ENCODE measurements around the gene IL1RAPL1. TPM values are rescaled to one million over a fixed set of nuclear protein-coding genes. Genes with fewer than 3 reads are reported as not detected.

IL1RAPL1 gene
- total and polyA plus RNA-seq, 2 donors (not counting 3 experiments of a cell fraction or from before 2014, with no cell fraction given) = 0.79 to 1.3 TPM

DNA sequence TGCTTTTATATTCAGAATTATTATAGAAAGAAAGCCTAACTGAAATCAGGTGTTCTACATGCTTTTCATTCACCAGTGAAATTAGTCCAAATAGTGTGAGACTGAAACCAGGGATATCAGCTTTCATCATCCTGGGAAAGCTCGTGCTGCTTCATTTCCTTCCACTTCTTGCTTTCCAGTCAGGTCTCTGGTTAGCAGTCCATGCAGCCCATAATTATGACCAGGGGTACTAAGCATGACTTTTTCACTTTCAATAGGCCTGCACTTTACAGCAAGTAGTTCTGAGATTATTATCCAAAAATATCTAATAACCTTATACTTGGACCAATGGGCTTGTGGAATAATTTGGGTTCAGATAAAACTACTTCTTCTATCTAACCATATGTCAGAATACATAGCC lies 954.9 kb downstream of the IL1RAPL1 start:
- Histone ChIP-seq H3K79me2 (ENCODE audit: control insufficient read depth, insufficient read depth, low read length) (no peaks in the 10 kb centered on the region), H3K27me3 (ENCODE audit: control insufficient read depth in 2 of 2, insufficient read depth in 2 of 2, low read length in 2 of 2) (no peaks in the 10 kb centered on the region), H3K9me3 (replicated peaks; ENCODE audit: control insufficient read depth, insufficient read depth, low read length) (no peaks in the 10 kb centered on the region), H3K9me1 (replicated peaks; ENCODE audit: control insufficient read depth, extremely low read depth, insufficient read depth, low read length) (no peaks in the 10 kb centered on the region), H3K4me1 (ENCODE audit: control insufficient read depth, extremely low read depth, insufficient read depth, low read length) (no peaks in the 10 kb centered on the region), H3K9ac (replicated peaks; ENCODE audit: extremely low read depth, insufficient read depth, low read length) (no peak overlapping the region), H3K27ac (ENCODE audit: insufficient read depth, low read depth, low read length) (no peak overlapping the region), H3K36me3 (ENCODE audit: control insufficient read depth in 2 of 2, extremely low read depth in 1 of 2, insufficient read depth in 2 of 2, low read length in 2 of 2) (no peaks in the 10 kb centered on the region), H3K4me2 (ENCODE audit: insufficient read depth, low read length) (no peak overlapping the region), H2AFZ (ENCODE audit: low read depth, low read length) (no peak overlapping the region), H4K20me1 (replicated peaks; ENCODE audit: control insufficient read depth, extremely low read depth, insufficient read depth, low read length) (no peaks in the 10 kb centered on the region), H3K4me3 (replicated peaks in 1 of 3; ENCODE audit: insufficient read depth in 1 of 3, low read depth in 1 of 3, low read length in 3 of 3) (no peak overlapping the region)
- BruUV-seq (replicated peaks) = no TSS peak
- ChIA-PET POLR2A (no interaction called here), CTCF (no interaction called here)
- dilution Hi-C loops (cut with MboI; ENCODE audit: extremely low pct_ligation_motif_present, low sequenced_read_pairs) = no loop called here
- DNase-seq (ENCODE audit: low read depth, low spot score) = no peak
- intact Hi-C loops (cut with micrococcal nuclease) = no loop called here
- TF ChIP-seq FOS (IDR thresholded peaks at IDR 0.05; ENCODE audit: borderline replicate concordance, insufficient read depth, low read length) (no peak), MYC (IDR thresholded peaks at IDR 0.05; ENCODE audit: low read depth, low read length) (no peak), EZH2 (IDR thresholded peaks at IDR 0.05; ENCODE audit: borderline replicate concordance, low read depth, low read length, severe bottlenecking) (no peak)
- TF ChIP-seq, protein P1, sequence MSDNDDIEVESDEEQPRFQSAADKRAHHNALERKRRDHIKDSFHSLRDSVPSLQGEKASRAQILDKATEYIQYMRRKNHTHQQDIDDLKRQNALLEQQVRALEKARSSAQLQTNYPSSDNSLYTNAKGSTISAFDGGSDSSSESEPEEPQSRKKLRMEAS (IDR thresholded peaks at IDR 0.05; ENCODE audit: insufficient read depth, insufficient read length) = no peak
- TF ChIP-seq, protein P2, sequence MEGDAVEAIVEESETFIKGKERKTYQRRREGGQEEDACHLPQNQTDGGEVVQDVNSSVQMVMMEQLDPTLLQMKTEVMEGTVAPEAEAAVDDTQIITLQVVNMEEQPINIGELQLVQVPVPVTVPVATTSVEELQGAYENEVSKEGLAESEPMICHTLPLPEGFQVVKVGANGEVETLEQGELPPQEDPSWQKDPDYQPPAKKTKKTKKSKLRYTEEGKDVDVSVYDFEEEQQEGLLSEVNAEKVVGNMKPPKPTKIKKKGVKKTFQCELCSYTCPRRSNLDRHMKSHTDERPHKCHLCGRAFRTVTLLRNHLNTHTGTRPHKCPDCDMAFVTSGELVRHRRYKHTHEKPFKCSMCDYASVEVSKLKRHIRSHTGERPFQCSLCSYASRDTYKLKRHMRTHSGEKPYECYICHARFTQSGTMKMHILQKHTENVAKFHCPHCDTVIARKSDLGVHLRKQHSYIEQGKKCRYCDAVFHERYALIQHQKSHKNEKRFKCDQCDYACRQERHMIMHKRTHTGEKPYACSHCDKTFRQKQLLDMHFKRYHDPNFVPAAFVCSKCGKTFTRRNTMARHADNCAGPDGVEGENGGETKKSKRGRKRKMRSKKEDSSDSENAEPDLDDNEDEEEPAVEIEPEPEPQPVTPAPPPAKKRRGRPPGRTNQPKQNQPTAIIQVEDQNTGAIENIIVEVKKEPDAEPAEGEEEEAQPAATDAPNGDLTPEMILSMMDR (IDR thresholded peaks at IDR 0.05; ENCODE audit: extremely low read depth in 1 of 2, insufficient read depth in 1 of 2, low read depth in 1 of 2, low read length in 2 of 2) = no peak
- no peak for FAIRE-seq

DNA sequence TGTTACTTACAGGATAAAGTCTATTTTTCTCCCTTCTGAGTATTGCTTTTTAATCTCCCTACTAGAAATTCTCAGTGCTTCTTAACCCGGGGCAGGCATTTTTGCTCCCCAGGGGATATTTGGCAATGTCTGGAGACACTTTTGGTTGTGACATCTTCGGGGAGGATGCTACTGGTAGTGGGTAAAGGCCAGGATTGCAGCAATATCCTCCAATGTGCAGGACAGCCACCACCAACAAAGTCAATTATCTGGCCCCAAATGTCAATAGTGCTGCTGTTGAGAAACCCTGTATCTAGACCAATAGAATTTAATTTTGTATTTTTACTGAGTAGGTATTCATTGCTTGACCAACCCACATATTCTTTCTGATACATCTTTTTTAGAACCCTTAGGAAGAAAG lies 958.6 kb downstream of the IL1RAPL1 start:
- Histone ChIP-seq H3K9me1 (replicated peaks; ENCODE audit: control insufficient read depth, extremely low read depth, insufficient read depth, low read length) (no peaks in the 10 kb centered on the region), H3K36me3 (ENCODE audit: control insufficient read depth in 2 of 2, extremely low read depth in 1 of 2, insufficient read depth in 2 of 2, low read length in 2 of 2) (no peaks in the 10 kb centered on the region), H3K9ac (replicated peaks; ENCODE audit: extremely low read depth, insufficient read depth, low read length) (no peak overlapping the region), H3K27ac (ENCODE audit: insufficient read depth, low read depth, low read length) (no peak overlapping the region), H2AFZ (ENCODE audit: low read depth, low read length) (no peak overlapping the region), H3K4me3 (replicated peaks in 1 of 3; ENCODE audit: insufficient read depth in 1 of 3, low read depth in 1 of 3, low read length in 3 of 3) (no peak overlapping the region), H3K4me2 (ENCODE audit: insufficient read depth, low read length) (no peak overlapping the region), H3K27me3 (ENCODE audit: control insufficient read depth in 2 of 2, insufficient read depth in 2 of 2, low read length in 2 of 2) (no peaks in the 10 kb centered on the region), H3K79me2 (ENCODE audit: control insufficient read depth, insufficient read depth, low read length) (no peaks in the 10 kb centered on the region), H3K9me3 (replicated peaks; ENCODE audit: control insufficient read depth, insufficient read depth, low read length) (no peaks in the 10 kb centered on the region), H3K4me1 (ENCODE audit: control insufficient read depth, extremely low read depth, insufficient read depth, low read length) (no peaks in the 10 kb centered on the region), H4K20me1 (replicated peaks; ENCODE audit: control insufficient read depth, extremely low read depth, insufficient read depth, low read length) (no peaks in the 10 kb centered on the region)
- no TSS peak for BruUV-seq (replicated peaks)
- dilution Hi-C loops (cut with MboI; ENCODE audit: extremely low pct_ligation_motif_present, low sequenced_read_pairs) (no loop called here), intact Hi-C loops (cut with micrococcal nuclease) (no loop called here)
- DNase-seq (ENCODE audit: low read depth, low spot score) = no peak
- ChIA-PET CTCF (no interaction called here), POLR2A (no interaction called here)
- FAIRE-seq = no peak
- TF ChIP-seq POLR2A (IDR thresholded peaks at IDR 0.05; ENCODE audit: low read depth, low read length) (no peak), FOS (IDR thresholded peaks at IDR 0.05; ENCODE audit: borderline replicate concordance, insufficient read depth, low read length) (no peak), GATA2 (IDR thresholded peaks at IDR 0.05; ENCODE audit: insufficient read depth, insufficient read length, low read depth, low read length) (no peak), POLR2AphosphoS5 (IDR thresholded peaks at IDR 0.05; ENCODE audit: insufficient read depth, low read depth, low read length) (no peak), MYC (IDR thresholded peaks at IDR 0.05; ENCODE audit: low read depth, low read length) (no peak), JUN (IDR thresholded peaks at IDR 0.05; ENCODE audit: borderline replicate concordance, insufficient read depth, insufficient read length, low read depth) (no peak), EZH2 (IDR thresholded peaks at IDR 0.05; ENCODE audit: borderline replicate concordance, low read depth, low read length, severe bottlenecking) (no peak)
- TF ChIP-seq, protein P2 (IDR thresholded peaks at IDR 0.05; ENCODE audit: extremely low read depth in 1 of 2, insufficient read depth in 1 of 2, low read depth in 1 of 2, low read length in 2 of 2) = no peak
- TF ChIP-seq, protein P1 (IDR thresholded peaks at IDR 0.05; ENCODE audit: insufficient read depth, insufficient read length) = no peak

All from endothelial cell of umbilical vein (primary cell).